ENCODE data around the gene IL3.

DNA sequence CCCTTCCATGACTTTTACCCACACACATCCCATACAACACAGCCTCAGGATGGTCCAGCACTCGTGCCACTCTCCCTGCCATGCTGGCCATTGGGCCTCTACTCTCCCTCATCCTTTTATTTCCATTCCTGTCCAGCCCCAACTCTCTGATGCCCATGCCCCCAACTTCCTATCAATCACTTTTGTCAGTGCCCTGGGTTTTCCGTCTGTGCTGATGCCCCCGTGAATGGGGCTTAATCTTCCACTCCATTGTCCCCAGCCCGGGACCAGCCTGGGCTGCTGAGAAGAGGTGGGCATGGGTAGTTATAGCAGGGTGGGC is 36.4 kb upstream of the IL3 start:
- TF ChIP-seq CTCF (IDR thresholded peaks at IDR 0.05) (no peak), POLR2A (IDR thresholded peaks at IDR 0.05) (no peak)
